K562 (cell line): ENCODE results near the gene SIGLEC11. TPM values are rescaled to one million over a fixed set of nuclear protein-coding genes. Genes with fewer than 3 reads are reported as not detected.

Experiments
- BCL6 ChIP-seq: fragments of 250-450 bp; sonication (Bioruptor Pico); IDR thresholded peaks from 2 replicates; pipeline ENCODE4 v1.4.0; 2020
- HDGF ChIP-seq: fragments of 450-650 bp; IDR thresholded peaks from 2 replicates; pipeline ENCODE4 v1.6.1; 2016
- HSF4 ChIP-seq: fragments of 250-450 bp; sonication (Bioruptor Pico); IDR thresholded peaks from 2 replicates; pipeline ENCODE4 v2.1.2; 2022; ENCODE audit warnings: mild to moderate bottlenecking, moderate library complexity, borderline replicate concordance
- KDM5B ChIP-seq: fragments of 200-600 bp; sonication (generic); IDR thresholded peaks from 2 replicates; pipeline ENCODE4 v1.6.1; 2012; ENCODE audit warnings: low read depth, mild to moderate bottlenecking, moderate library complexity, low read length, control low read depth, inconsistent platforms; ENCODE audit not compliant: insufficient replicate concordance
- KLF10 ChIP-seq: fragments of 250-450 bp; sonication (Bioruptor Pico); IDR thresholded peaks from 2 replicates; pipeline ENCODE4 v1.6.1; 2021; ENCODE audit warnings: matching md5 sums
- NCOA4 ChIP-seq: fragments of 450-650 bp; IDR thresholded peaks from 2 replicates; pipeline ENCODE4 v1.6.1; 2018; ENCODE audit warnings: mild to moderate bottlenecking; ENCODE audit not compliant: partially characterized antibody
- PCBP2 ChIP-seq: fragments of 200-400 bp; formaldehyde crosslinking; IDR thresholded peaks from 2 replicates; pipeline ENCODE4 v1.6.1; 2018; ENCODE audit warnings: low read length, low read depth, mild to moderate bottlenecking, moderate library complexity; ENCODE audit not compliant: poor library complexity, severe bottlenecking
- RAD21 ChIP-seq, 2 experiments: fragments of 250-450 bp in 1 of 2; fragments of 450-650 bp in 1 of 2; sonication (Bioruptor Pico) in 1 of 2; formaldehyde crosslinking in 1 of 2; IDR thresholded peaks in 1 of 2; conservative IDR thresholded peaks in 1 of 2; 2 replicates each; pipeline versions ENCODE4 v1.4.0 to v1.8.0; 2020 to 2022; ENCODE audit warnings: mild to moderate bottlenecking in 2 of 2, moderate library complexity in 1 of 2
- RBFOX2 ChIP-seq: fragments of 200-400 bp; formaldehyde crosslinking; IDR thresholded peaks from 2 replicates; pipeline ENCODE4 v1.6.1; 2017; ENCODE audit warnings: low read depth, mild to moderate bottlenecking, low read length, moderate library complexity
- XRCC3 ChIP-seq: fragments of 450-650 bp; IDR thresholded peaks from 2 replicates; pipeline ENCODE4 v1.6.1; 2017; ENCODE audit warnings: mild to moderate bottlenecking, moderate library complexity
- ZFX ChIP-seq: sonication (generic); formaldehyde crosslinking; IDR thresholded peaks from 2 replicates; pipeline ENCODE4 v1.8.0; 2022; ENCODE audit warnings: mild to moderate bottlenecking, missing genetic modification reagents, moderate library complexity
- ZNF274 ChIP-seq: IDR thresholded peaks from 2 replicates; pipeline ENCODE4 v1.6.1; 2011; ENCODE audit warnings: low read depth, mild to moderate bottlenecking, low read length, moderate library complexity, borderline replicate concordance
- polyA plus RNA-seq, 8 experiments: library from polyadenylated mRNA; depleted of rRNA in 4 of 8; stranded (reverse) in 5 of 8; unstranded in 3 of 8; fragments of >200 nt; fragmentation: Nextera tagmentation in 2 of 8; fragmentation: Illumina TruSeq in 1 of 8; extraction: Ambion mirVana in 2 of 8; extraction: Trizol in 1 of 8; gene quantifications; 2 replicates each; pipeline versions ENCODE4 v1.2.1 to v1.2.3, GENCODE V29; 2011 to 2014; ENCODE audit warnings: inconsistent platforms in 1 of 8, missing spikeins in 1 of 8
- total RNA-seq, 7 experiments: library from RNA; depleted of rRNA in 6 of 7; stranded (reverse); fragments of >200 nt in 6 of 7; fragmentation: Illumina TruSeq in 2 of 7; extraction: Trizol in 2 of 7; gene quantifications; 2 replicates each; pipeline versions ENCODE4 v1.2.1 to v1.2.3, GENCODE V29; 2011 to 2021; ENCODE audit warnings: low replicate concordance in 1 of 7
- TF ChIP-seq, protein P1 (sequence below), 2 experiments: fragments of 450-650 bp in 1 of 2; sonication (generic) in 1 of 2; formaldehyde crosslinking in 1 of 2; IDR thresholded peaks in 1 of 2; conservative IDR thresholded peaks in 1 of 2; 2 replicates each; pipeline versions ENCODE4 v1.6.1 to v1.8.1; 2016 to 2023; ENCODE audit warnings: mild to moderate bottlenecking in 2 of 2, moderate library complexity in 2 of 2, inconsistent platforms in 1 of 2, missing genetic modification reagents in 1 of 2
- TF ChIP-seq, protein P2 (sequence below): fragments of 250-450 bp; sonication (Bioruptor Pico); IDR thresholded peaks from 2 replicates; pipeline ENCODE4 v1.5.0; 2021
- TF ChIP-seq, protein P3 (sequence below): fragments of 450-650 bp; IDR thresholded peaks from 2 replicates; pipeline ENCODE4 v1.6.1; 2016; ENCODE audit warnings: antibody characterized with exemption
- TF ChIP-seq, protein P4 (sequence below): fragments of 450-650 bp; IDR thresholded peaks from 2 replicates; pipeline ENCODE4 v1.6.1; 2017; ENCODE audit warnings: antibody characterized with exemption, mild to moderate bottlenecking

SIGLEC11 gene
- total and polyA plus RNA-seq, 9 of the 15 experiments (the other 6 are each of a cell fraction or from before 2014, with no cell fraction given): not detected

DNA sequence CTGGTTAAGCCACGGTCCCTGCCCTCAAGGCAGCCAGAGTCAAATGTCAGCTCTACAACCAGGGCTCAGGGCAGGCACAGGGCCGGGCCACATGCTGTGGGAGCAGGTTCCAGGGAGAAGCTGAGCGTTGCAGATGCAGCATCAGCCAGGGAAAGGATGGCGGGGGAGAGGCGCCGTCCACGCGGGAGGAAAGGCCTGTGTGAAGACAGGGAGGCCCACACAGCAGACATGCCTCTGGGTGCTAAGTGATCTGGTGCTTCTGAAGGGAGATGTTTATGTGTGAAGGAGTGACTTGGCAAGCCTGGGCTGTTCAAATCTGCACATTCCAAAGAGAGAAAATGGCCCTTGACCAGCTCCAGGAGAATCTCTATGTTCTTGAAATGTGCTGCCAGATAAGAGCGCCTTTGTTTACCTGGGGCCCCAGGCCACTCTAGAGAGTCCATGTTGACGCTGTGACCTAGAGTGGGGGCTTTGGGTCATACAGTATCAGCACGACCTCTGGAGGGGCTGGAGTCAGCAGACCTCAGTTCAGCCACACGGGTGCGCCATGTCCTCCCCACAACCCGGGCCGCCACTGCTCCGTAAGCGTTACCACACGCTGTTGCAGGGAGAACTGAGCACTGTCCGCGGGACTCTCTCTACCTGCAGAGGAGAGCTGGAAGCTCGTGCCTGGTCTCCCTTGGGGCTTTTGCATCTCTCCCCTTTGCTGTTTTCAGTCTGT, 47.8 kb downstream of the SIGLEC11 start (continued):
- TF ChIP-seq, protein P1, sequence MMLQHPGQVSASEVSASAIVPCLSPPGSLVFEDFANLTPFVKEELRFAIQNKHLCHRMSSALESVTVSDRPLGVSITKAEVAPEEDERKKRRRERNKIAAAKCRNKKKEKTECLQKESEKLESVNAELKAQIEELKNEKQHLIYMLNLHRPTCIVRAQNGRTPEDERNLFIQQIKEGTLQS (IDR thresholded peaks at IDR 0.05): peak; percentile 16; the same call in 1 of the 2 replicates
- TF ChIP-seq, protein P1 (CRISPR knock-in tag; conservative IDR thresholded peaks at IDR 0.05): no peak
- TF ChIP-seq BCL6 (no peak), XRCC3 (no peak), KDM5B (no peak), HSF4 (CRISPR knock-in tag) (no peak), PCBP2 (no peak), RAD21 (CRISPR knock-in tag; conservative IDR thresholded peaks at IDR 0.05 in 1 of 2, IDR thresholded peaks at IDR 0.05 in 1 of 2) (peak; percentile 19 to 41; a peak in 3 of 4 replicates), ZFX (CRISPR knock-in tag) (peak; percentile 26; the same call in 1 of the 2 replicates), KLF10 (CRISPR knock-in tag) (no peak), RBFOX2 (peak; percentile 35), ZNF274 (no peak), NCOA4 (no peak), HDGF (no peak)
- TF ChIP-seq, protein P2, sequence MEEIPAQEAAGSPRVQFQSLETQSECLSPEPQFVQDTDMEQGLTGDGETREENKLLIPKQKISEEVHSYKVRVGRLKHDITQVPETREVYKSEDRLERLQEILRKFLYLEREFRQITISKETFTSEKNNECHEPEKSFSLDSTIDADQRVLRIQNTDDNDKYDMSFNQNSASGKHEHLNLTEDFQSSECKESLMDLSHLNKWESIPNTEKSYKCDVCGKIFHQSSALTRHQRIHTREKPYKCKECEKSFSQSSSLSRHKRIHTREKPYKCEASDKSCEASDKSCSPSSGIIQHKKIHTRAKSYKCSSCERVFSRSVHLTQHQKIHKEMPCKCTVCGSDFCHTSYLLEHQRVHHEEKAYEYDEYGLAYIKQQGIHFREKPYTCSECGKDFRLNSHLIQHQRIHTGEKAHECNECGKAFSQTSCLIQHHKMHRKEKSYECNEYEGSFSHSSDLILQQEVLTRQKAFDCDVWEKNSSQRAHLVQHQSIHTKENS (CRISPR knock-in tag): no peak
- TF ChIP-seq, protein P3, sequence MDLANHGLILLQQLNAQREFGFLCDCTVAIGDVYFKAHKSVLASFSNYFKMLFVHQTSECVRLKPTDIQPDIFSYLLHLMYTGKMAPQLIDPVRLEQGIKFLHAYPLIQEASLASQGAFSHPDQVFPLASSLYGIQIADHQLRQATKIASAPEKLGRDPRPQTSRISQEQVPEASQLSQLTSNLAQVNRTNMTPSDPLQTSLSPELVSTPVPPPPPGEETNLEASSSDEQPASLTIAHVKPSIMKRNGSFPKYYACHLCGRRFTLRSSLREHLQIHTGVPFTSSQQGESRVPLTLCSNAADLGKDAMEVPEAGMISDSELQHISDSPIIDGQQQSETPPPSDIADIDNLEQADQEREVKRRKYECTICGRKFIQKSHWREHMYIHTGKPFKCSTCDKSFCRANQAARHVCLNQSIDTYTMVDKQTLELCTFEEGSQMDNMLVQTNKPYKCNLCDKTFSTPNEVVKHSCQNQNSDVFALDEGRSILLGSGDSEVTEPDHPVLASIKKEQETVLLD: peak; percentile 20; the same call in 1 of the 2 replicates
- TF ChIP-seq, protein P4, sequence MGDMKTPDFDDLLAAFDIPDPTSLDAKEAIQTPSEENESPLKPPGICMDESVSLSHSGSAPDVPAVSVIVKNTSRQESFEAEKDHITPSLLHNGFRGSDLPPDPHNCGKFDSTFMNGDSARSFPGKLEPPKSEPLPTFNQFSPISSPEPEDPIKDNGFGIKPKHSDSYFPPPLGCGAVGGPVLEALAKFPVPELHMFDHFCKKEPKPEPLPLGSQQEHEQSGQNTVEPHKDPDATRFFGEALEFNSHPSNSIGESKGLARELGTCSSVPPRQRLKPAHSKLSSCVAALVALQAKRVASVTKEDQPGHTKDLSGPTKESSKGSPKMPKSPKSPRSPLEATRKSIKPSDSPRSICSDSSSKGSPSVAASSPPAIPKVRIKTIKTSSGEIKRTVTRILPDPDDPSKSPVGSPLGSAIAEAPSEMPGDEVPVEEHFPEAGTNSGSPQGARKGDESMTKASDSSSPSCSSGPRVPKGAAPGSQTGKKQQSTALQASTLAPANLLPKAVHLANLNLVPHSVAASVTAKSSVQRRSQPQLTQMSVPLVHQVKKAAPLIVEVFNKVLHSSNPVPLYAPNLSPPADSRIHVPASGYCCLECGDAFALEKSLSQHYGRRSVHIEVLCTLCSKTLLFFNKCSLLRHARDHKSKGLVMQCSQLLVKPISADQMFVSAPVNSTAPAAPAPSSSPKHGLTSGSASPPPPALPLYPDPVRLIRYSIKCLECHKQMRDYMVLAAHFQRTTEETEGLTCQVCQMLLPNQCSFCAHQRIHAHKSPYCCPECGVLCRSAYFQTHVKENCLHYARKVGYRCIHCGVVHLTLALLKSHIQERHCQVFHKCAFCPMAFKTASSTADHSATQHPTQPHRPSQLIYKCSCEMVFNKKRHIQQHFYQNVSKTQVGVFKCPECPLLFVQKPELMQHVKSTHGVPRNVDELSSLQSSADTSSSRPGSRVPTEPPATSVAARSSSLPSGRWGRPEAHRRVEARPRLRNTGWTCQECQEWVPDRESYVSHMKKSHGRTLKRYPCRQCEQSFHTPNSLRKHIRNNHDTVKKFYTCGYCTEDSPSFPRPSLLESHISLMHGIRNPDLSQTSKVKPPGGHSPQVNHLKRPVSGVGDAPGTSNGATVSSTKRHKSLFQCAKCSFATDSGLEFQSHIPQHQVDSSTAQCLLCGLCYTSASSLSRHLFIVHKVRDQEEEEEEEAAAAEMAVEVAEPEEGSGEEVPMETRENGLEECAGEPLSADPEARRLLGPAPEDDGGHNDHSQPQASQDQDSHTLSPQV: no peak
